Measurements from ENCODE around the gene DIAPH1. TPM values are rescaled to one million over a fixed set of nuclear protein-coding genes. Genes with fewer than 3 reads are reported as not detected.

The DIAPH1 gene
- total and polyA plus RNA-seq, 4 donors, result 51.5 to 74.7 (median 70.9) TPM

- no peak overlapping the region for H3K4me3 ChIP-seq (ENCODE audit: low read depth in 1 of 3, low read length in 3 of 3)
These were observed 44.7 kb downstream of the DIAPH1 start for GRCh38 chr5:141574122-141574510.

GRCh38 chr5:141573489-141574121 lies 45.2 kb downstream of the DIAPH1 start:
- H3K9ac ChIP-seq (ENCODE audit: low read depth in 1 of 2, low read length in 2 of 2), result no peak overlapping the region
- no peak overlapping the region for H3K4me3 ChIP-seq (ENCODE audit: low read depth in 1 of 3, low read length in 3 of 3)
- WGBS, result 93% methylated on average over 4 of the region's 4 CpGs
- no peaks in the 10 kb centered on the region for H3K27me3 ChIP-seq (ENCODE audit: control insufficient read depth in 4 of 4, insufficient read depth in 4 of 4, low read length in 3 of 4)
- H3K4me1 ChIP-seq (ENCODE audit: control insufficient read depth in 4 of 4, insufficient read depth in 4 of 4, low read length in 3 of 4), result no peaks in the 10 kb centered on the region
- no peak overlapping the region for H3K27ac ChIP-seq (ENCODE audit: low read depth in 1 of 2, low read length in 2 of 2)
- DNase-seq (ENCODE audit: low spot score), result no peak
- H3K9me3 ChIP-seq (ENCODE audit: control insufficient read depth in 4 of 4, low read length in 3 of 4), result no peaks in the 10 kb centered on the region
- peaks cover 14 to 79% (median 75%) of the 10 kb centered on the region in 4 donors for H3K36me3 ChIP-seq (ENCODE audit: control insufficient read depth in 4 of 4, insufficient read depth in 3 of 4, low read depth in 1 of 4, low read length in 3 of 4)
- no peak for TF ChIP-seq NR2F2 (IDR thresholded peaks at IDR 0.05)
- no peak for TF ChIP-seq ATF3 (IDR thresholded peaks at IDR 0.05)
- TF ChIP-seq EGR1 (IDR thresholded peaks at IDR 0.05; ENCODE audit: low read depth in 2 of 2), result no peak
- no peak for TF ChIP-seq ZBTB33 (IDR thresholded peaks at IDR 0.05)
- TF ChIP-seq HNF4G (IDR thresholded peaks at IDR 0.05), result no peak
- TF ChIP-seq FOXA2 (IDR thresholded peaks at IDR 0.05), result no peak
- no peak for TF ChIP-seq SP1 (IDR thresholded peaks at IDR 0.05)
- no peak for TF ChIP-seq RAD21 (IDR thresholded peaks at IDR 0.05)
- TF ChIP-seq JUND (IDR thresholded peaks at IDR 0.05), result no peak
- no peak for TF ChIP-seq TAF1 (conservative IDR thresholded peaks at IDR 0.05)
- no peak for TF ChIP-seq YY1 (IDR thresholded peaks at IDR 0.05)
- no peak for TF ChIP-seq RXRA (IDR thresholded peaks at IDR 0.05)

More at GRCh38 chr5:141574122-141574510, 44.7 kb downstream of the DIAPH1 start:
- Histone ChIP-seq H3K27me3 (ENCODE audit: control insufficient read depth in 4 of 4, insufficient read depth in 4 of 4, low read length in 3 of 4) (no peaks in the 10 kb centered on the region), H3K9ac (ENCODE audit: low read depth in 1 of 2, low read length in 2 of 2) (no peak overlapping the region), H3K9me3 (ENCODE audit: control insufficient read depth in 4 of 4, low read length in 3 of 4) (no peaks in the 10 kb centered on the region), H3K27ac (ENCODE audit: low read depth in 1 of 2, low read length in 2 of 2) (no peak overlapping the region), H3K36me3 (ENCODE audit: control insufficient read depth in 4 of 4, insufficient read depth in 3 of 4, low read depth in 1 of 4, low read length in 3 of 4) (peaks cover 16 to 84% (median 76%) of the 10 kb centered on the region in 4 donors), H3K4me1 (ENCODE audit: control insufficient read depth in 4 of 4, insufficient read depth in 4 of 4, low read length in 3 of 4) (no peaks in the 10 kb centered on the region)
- WGBS, result 94% methylated on average over 2 of the region's 2 CpGs
- no peak for DNase-seq (ENCODE audit: low spot score)
- TF ChIP-seq EGR1 (IDR thresholded peaks at IDR 0.05; ENCODE audit: low read depth in 2 of 2) (no peak), JUND (IDR thresholded peaks at IDR 0.05) (no peak), NR2F2 (IDR thresholded peaks at IDR 0.05) (no peak), SP1 (IDR thresholded peaks at IDR 0.05) (no peak), HNF4G (IDR thresholded peaks at IDR 0.05) (no peak), MAX (IDR thresholded peaks at IDR 0.05) (no peak), HNF4A (conservative IDR thresholded peaks at IDR 0.05) (no peak), FOXA2 (IDR thresholded peaks at IDR 0.05) (no peak), CTCF (IDR thresholded peaks at IDR 0.05; ENCODE audit: low read depth, low read length, missing input control) (no peak), GABPA (IDR thresholded peaks at IDR 0.05 in 1 of 2, conservative IDR thresholded peaks at IDR 0.05 in 1 of 2) (no peak), REST (IDR thresholded peaks at IDR 0.05) (no peak), RAD21 (IDR thresholded peaks at IDR 0.05) (no peak)

All from liver (tissue), 9 donors.